Measurements from ENCODE around the gene KRTAP10-7.

- TF ChIP-seq ZNF598 (CRISPR knock-in tag; IDR thresholded peaks at IDR 0.05; ENCODE audit: borderline replicate concordance), result no peak
- TF ChIP-seq NFKBIZ (CRISPR knock-in tag; IDR thresholded peaks at IDR 0.05), result no peak
- no peak for TF ChIP-seq HNRNPL (IDR thresholded peaks at IDR 0.05; ENCODE audit: low read depth, low read length)
- no peak for TF ChIP-seq PHF20 (CRISPR knock-in tag; IDR thresholded peaks at IDR 0.05)
- no peak for TF ChIP-seq ZBTB2 (CRISPR knock-in tag; IDR thresholded peaks at IDR 0.05; ENCODE audit: low read depth)
- no peak for TF ChIP-seq CTCF (CRISPR knock-in tag; IDR thresholded peaks at IDR 0.05)
- no peak for TF ChIP-seq POLR2A (IDR thresholded peaks at IDR 0.05; ENCODE audit: insufficient read depth in 1 of 2, low read depth in 2 of 2, low read length in 2 of 2)
- TF ChIP-seq ZNF18 (CRISPR knock-in tag; IDR thresholded peaks at IDR 0.05; ENCODE audit: insufficient replicate concordance), result no peak
Observed at GRCh38 chr21:44626673-44627143, 26.3 kb downstream of the KRTAP10-7 start, which contains the start of gene KRTAP10-9.

All from HepG2 (cell line).